Peyer's patch (tissue), 4 donors: ENCODE measurements around the gene MTUS2. TPM values are rescaled to one million over a fixed set of nuclear protein-coding genes. Genes with fewer than 3 reads are reported as not detected.
"Not testable (repeated sequence)": the region's sequence is repeated elsewhere in the genome, so short reads cannot be mapped to it uniquely, and the experiment has no call there.

Experiments used
- DNase-seq, 3 donors: peaks; one replicate each; pipeline ENCODE4 v3.0.0-alpha.2; 2017 to 2019
- H3K27ac ChIP-seq, 4 donors: fragments of 200-600 bp; sonication (generic); one replicate each; pipeline ENCODE4 v1.5.1; 2016 to 2019
- H3K27me3 ChIP-seq, 2 donors: fragments of 200-600 bp; sonication (generic); one replicate each; pipeline ENCODE4 v1.5.1; 2019
- H3K36me3 ChIP-seq, 3 donors: fragments of 200-600 bp; sonication (generic); one replicate each; pipeline ENCODE4 v1.5.1; 2016 to 2019
- H3K4me1 ChIP-seq, 4 donors: fragments of 200-600 bp; sonication (generic); one replicate each; pipeline ENCODE4 v1.5.1; 2016 to 2019
- H3K4me3 ChIP-seq, 4 donors: fragments of 200-600 bp; sonication (generic); 1 replicate in 3 of 4; 2 replicates in 1 of 4; pipeline ENCODE4 v1.5.1; 2016 to 2019; ENCODE audit warnings: mild to moderate bottlenecking in 1 of 4
- H3K9me3 ChIP-seq, 4 donors: fragments of 200-600 bp; sonication (generic); one replicate each; pipeline ENCODE4 v1.5.1; 2016 to 2019; ENCODE audit warnings: mild to moderate bottlenecking in 1 of 4
- POLR2A ChIP-seq, 2 donors: fragments of 450-650 bp; IDR thresholded peaks; one replicate each; pipeline ENCODE4 v1.5.1; 2017; ENCODE audit warnings: antibody characterized with exemption in 2 of 2, mild to moderate bottlenecking in 2 of 2, moderate library complexity in 2 of 2
- total RNA-seq, 4 donors: library from RNA; depleted of rRNA; stranded (reverse); fragments of >200 nt; gene quantifications; one replicate each; pipeline ENCODE4 v1.1.0, GENCODE V29; 2016
- TF ChIP-seq, protein P1 (sequence below), 6 experiments: fragments of 450-650 bp in 4 of 6; fragments of 200-600 bp in 2 of 6; sonication (generic) in 1 of 6; IDR thresholded peaks; one replicate each; pipeline ENCODE4 v1.5.1; 2017 to 2019; ENCODE audit warnings: antibody characterized with exemption in 6 of 6, mild to moderate bottlenecking in 3 of 6, moderate library complexity in 1 of 6

The MTUS2 gene
- total RNA-seq, 4 donors from 2014 or later, result 0.13 to 0.28 (median 0.18) TPM; not detected in 1

DNA sequence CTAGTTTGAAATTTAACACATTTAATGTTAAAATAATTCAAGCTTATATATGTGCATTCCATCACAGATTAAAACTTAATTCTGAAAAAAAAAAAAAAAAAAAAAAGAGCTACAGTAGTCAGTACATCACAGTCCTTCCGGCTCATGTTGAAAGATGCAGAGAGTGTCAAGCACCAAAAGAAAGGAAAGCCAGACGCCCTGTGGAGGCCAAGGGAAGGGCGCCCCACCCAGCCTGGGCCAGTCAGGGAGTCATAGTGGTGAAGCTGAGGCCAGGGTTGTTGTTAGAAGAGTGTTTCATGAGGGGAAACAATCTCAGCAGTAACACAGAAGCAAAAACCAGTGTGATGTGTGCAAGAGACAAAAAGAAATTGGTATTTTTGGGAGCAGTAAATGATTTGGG is 375.3 kb downstream of the MTUS2 start:
- Histone ChIP-seq H3K4me1 (no peaks in the 10 kb centered on the region), H3K36me3 (no peaks in the 10 kb centered on the region), H3K27ac (no peak overlapping the region), H3K9me3 (no peaks in the 10 kb centered on the region), H3K27me3 (no peaks in the 10 kb centered on the region), H3K4me3 (no peak overlapping the region)
- no peak for DNase-seq
- TF ChIP-seq, protein P1, sequence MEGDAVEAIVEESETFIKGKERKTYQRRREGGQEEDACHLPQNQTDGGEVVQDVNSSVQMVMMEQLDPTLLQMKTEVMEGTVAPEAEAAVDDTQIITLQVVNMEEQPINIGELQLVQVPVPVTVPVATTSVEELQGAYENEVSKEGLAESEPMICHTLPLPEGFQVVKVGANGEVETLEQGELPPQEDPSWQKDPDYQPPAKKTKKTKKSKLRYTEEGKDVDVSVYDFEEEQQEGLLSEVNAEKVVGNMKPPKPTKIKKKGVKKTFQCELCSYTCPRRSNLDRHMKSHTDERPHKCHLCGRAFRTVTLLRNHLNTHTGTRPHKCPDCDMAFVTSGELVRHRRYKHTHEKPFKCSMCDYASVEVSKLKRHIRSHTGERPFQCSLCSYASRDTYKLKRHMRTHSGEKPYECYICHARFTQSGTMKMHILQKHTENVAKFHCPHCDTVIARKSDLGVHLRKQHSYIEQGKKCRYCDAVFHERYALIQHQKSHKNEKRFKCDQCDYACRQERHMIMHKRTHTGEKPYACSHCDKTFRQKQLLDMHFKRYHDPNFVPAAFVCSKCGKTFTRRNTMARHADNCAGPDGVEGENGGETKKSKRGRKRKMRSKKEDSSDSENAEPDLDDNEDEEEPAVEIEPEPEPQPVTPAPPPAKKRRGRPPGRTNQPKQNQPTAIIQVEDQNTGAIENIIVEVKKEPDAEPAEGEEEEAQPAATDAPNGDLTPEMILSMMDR (IDR thresholded peaks at IDR 0.05), result no peak
- no peak for TF ChIP-seq POLR2A (IDR thresholded peaks at IDR 0.05)

DNA sequence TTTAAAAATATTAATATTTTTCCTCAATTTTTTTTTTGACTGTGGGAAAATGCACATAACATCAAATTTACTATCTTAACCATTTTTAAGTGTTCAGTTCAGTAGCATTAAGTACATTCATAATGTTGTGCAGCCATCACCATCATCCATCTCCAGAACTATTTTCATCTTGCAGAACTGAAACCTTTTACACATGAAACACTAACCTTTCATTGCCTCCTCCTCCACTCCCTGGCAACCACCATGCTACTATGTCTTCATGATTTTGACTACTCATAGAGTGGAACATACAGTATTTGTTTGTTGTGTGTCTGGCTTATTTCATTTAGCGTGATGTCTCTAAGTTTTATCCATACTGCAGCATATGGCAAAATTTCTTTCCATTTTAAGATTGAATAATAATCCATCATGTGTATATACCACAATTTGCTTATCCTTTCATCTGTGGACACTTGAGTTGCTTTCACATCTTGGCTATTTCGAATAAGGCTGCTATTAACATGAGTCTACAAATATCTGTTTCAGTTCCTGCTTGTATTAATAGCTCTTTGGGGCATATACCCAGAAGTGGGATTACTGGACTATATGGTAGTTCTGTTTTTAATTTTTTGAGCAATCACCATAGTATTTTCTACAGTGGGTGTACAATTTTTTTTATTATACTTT is 376.4 kb downstream of the MTUS2 start:
- no peak for DNase-seq
- H3K27me3 ChIP-seq, result no peaks in the 10 kb centered on the region
- no peaks in the 10 kb centered on the region for H3K36me3 ChIP-seq
- no peaks in the 10 kb centered on the region for H3K9me3 ChIP-seq
- no peak overlapping the region for H3K27ac ChIP-seq
- H3K4me3 ChIP-seq, result no peak overlapping the region
- no peak for TF ChIP-seq POLR2A (IDR thresholded peaks at IDR 0.05)
- TF ChIP-seq, protein P1 (IDR thresholded peaks at IDR 0.05), result no peak
- no peaks in the 10 kb centered on the region for H3K4me1 ChIP-seq

DNA sequence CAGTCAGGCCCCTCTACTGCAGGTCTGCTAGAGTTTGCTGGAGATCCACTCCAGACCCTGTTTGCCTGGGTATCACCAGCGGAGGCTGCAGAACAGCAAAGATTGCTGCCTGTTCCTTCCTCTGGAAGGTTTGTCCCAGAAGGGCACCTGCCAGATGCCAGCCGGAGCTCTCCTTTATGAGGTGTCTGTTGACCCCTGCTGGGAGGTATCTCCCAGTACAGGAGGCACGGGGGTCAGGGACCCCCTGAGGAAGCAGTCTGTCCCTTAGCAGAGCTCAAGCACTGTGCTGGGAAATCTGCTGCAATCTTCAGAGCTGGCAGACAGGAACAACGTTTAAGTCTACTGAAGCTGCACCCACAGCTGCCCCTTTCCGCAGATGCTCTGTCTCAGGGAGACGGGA is 382.6 kb downstream of the MTUS2 start:
- not testable (repeated sequence) for DNase-seq, H3K9me3 ChIP-seq, H3K36me3 ChIP-seq, H3K27ac ChIP-seq, H3K4me1 ChIP-seq, H3K27me3 ChIP-seq, H3K4me3 ChIP-seq

DNA sequence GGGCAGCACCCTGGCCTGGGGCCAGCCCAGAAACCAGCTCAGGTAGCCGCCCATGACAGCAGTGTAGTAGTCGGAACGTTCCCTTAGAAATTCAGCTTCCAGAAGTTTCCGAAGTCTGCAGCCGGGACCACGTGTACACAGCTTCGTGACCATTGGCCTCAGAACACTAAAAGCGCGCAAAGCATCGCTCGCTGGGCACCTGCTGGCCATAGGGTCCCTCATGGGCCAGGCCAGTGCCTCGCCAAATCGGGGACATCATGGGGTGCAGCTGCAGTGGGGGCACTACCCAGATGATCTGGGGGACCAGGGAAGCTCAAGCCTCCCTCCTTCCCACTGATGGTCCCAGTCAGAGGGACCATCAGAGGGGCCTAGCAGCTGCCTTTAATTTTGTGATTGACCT is 384.5 kb downstream of the MTUS2 start:
- H3K27ac ChIP-seq, result no peak overlapping the region
- TF ChIP-seq POLR2A (IDR thresholded peaks at IDR 0.05), result no peak
- no peak for DNase-seq
- H3K36me3 ChIP-seq, result no peaks in the 10 kb centered on the region
- H3K27me3 ChIP-seq, result no peaks in the 10 kb centered on the region
- no peaks in the 10 kb centered on the region for H3K9me3 ChIP-seq
- no peak overlapping the region for H3K4me3 ChIP-seq
- no peaks in the 10 kb centered on the region for H3K4me1 ChIP-seq

DNA sequence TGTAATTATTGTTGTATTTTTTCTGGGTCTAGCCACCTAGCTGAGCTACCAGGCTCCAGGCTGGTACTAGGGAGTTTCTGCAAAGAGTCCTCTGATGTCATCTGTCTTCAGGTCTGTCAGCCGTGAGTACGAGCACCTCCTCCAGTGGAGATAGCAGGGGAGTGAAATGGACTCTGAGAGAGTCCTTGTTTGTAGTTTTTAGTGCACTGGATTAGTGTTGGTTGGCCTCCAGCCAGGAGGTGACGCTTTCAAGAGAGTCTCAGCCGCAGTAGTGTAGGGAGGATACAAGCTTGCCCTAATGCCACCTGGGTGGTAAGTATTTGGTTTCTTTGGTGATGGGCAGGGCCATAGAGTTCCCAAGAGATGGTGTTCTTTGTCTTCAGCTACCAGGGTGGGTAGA is 390.5 kb downstream of the MTUS2 start:
- H3K27me3 ChIP-seq, result no peaks in the 10 kb centered on the region
- H3K4me1 ChIP-seq, result no peaks in the 10 kb centered on the region
- no peaks in the 10 kb centered on the region for H3K36me3 ChIP-seq
- H3K4me3 ChIP-seq, result no peak overlapping the region
- no peak overlapping the region for H3K27ac ChIP-seq
- TF ChIP-seq POLR2A (IDR thresholded peaks at IDR 0.05), result no peak
- TF ChIP-seq, protein P1 (IDR thresholded peaks at IDR 0.05), result no peak
- no peaks in the 10 kb centered on the region for H3K9me3 ChIP-seq
- no peak for DNase-seq

DNA sequence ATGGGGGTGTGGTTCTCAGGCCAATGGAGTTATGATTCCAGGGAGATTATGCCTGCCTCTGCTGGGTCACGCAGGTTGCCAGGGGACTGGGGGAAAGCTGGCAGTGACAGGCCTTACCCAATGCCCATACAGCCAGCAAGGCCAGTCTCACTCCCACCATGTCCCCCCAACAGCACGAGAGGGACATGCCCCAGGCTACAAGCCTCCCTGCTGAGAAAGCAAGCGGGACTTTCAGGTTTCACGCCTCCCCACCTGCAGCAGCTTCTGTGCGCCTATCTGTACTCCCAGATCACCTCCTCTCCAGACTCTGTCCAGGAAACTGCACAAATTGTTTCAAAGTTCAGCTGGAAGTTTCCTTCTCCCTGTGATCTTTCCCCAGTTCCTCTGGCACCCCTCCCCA is 391.0 kb downstream of the MTUS2 start:
- H3K27ac ChIP-seq, H3K27me3 ChIP-seq, H3K36me3 ChIP-seq, H3K9me3 ChIP-seq, H3K4me3 ChIP-seq, H3K4me1 ChIP-seq, DNase-seq: not testable (repeated sequence)

DNA sequence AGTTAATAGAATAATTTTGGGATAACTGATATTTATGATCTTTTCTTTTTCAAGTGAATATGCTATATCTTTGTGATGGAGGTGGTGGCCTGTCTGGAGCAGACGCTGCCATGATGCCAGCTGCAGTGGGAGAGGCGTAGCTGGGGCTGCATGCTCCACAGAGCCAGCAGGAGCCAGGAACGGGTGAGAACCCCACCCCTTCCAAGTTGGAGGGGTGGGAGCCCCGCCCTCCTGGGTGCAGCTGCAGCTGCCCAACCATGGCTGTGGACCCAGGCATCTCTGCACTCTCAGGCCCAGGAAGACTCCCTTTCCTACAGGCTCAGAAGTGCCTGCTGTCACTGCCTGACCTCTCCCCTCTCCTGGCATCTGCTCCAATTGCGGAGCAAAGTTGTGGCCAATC is 402.3 kb downstream of the MTUS2 start:
- H3K36me3 ChIP-seq, result no peaks in the 10 kb centered on the region
- DNase-seq, result no peak
- no peaks in the 10 kb centered on the region for H3K4me1 ChIP-seq
- no peaks in the 10 kb centered on the region for H3K27me3 ChIP-seq
- no peak overlapping the region for H3K4me3 ChIP-seq
- TF ChIP-seq, protein P1 (IDR thresholded peaks at IDR 0.05), result no peak
- TF ChIP-seq POLR2A (IDR thresholded peaks at IDR 0.05), result no peak
- H3K9me3 ChIP-seq, result peaks cover 0 to 2% (median 0%) of the 10 kb centered on the region in 4 donors
- no peak overlapping the region for H3K27ac ChIP-seq
